Urothelium cell line (cell line): ENCODE results near the gene SERTAD1.

Experiments
- DNase-seq: peaks from one replicate; pipeline ENCODE4 v3.0.0; 2011; ENCODE audit warnings: low spot score, mixed read lengths
- FAIRE-seq: peaks from 2 replicates; lab custom pipeline; 2011; peaks lifted over from hg19 to GRCh38; lab: Jason Lieb, UNC

The SERTAD1 gene

GRCh38 chr19:40380199-40381037, 45.4 kb downstream of the SERTAD1 start:
- FAIRE-seq = peak; percentile 17
- DNase-seq = no peak

GRCh38 chr19:40379446-40380198, 46.2 kb downstream of the SERTAD1 start:
- FAIRE-seq (no peak), DNase-seq (no peak)

GRCh38 chr19:40378509-40378908, 47.3 kb downstream of the SERTAD1 start:
- FAIRE-seq (no peak), DNase-seq (no peak)

GRCh38 chr19:40377876-40378385, 47.9 kb downstream of the SERTAD1 start:
- DNase-seq (no peak), FAIRE-seq (no peak)

GRCh38 chr19:40376286-40376862, 49.4 kb downstream of the SERTAD1 start:
- FAIRE-seq (no peak), DNase-seq (no peak)

GRCh38 chr19:40374084-40374483, 51.7 kb downstream of the SERTAD1 start:
- FAIRE-seq (no peak), DNase-seq (no peak)

GRCh38 chr19:40371802-40372122, 54.0 kb downstream of the SERTAD1 start:
- DNase-seq (no peak), FAIRE-seq (no peak)
